MCF 10A (cell line): ENCODE data around the gene GTF2A1L. TPM values are rescaled to one million over a fixed set of nuclear protein-coding genes. Genes with fewer than 3 reads are reported as not detected.

ENCODE experiments used
- BruUV-seq: library from RNA; stranded (reverse); fragments of 400-500 nt; replicated peaks from 2 replicates; lab custom pipeline; 2021; lab: Mats Ljungman, UMichigan
- CTCF ChIA-PET: fragments of 300-600 bp; sonication (Branson Sonifier 250); formaldehyde crosslinking; extraction: SDS; loops from one replicate; lab custom pipeline; 2021; ENCODE audit warnings: antibody characterized with exemption, inconsistent platforms; lab: Yijun Ruan, JAX
- POLR2A ChIA-PET: fragments of 300-600, 350-650 bp; sonication (Branson Sonifier 250); formaldehyde crosslinking; extraction: SDS; loops from one replicate; lab custom pipeline; 2020; ENCODE audit warnings: antibody characterized with exemption, inconsistent platforms; lab: Yijun Ruan, JAX
- DNase-seq: peaks from one replicate; pipeline ENCODE4 v3.0.0-alpha.2; 2018; ENCODE audit not compliant: unreplicated experiment
- H3K27ac Mint-ChIP-seq: one replicate; pipeline ENCODE4 v1.8.0; 2022; ENCODE audit warnings: mild to moderate bottlenecking, low read depth, mixed read lengths; ENCODE audit not compliant: unreplicated experiment
- H3K27me3 Mint-ChIP-seq: one replicate; pipeline ENCODE4 v1.8.0; 2022; ENCODE audit warnings: mixed read lengths; ENCODE audit not compliant: insufficient read depth, unreplicated experiment
- H3K36me3 Mint-ChIP-seq: one replicate; pipeline ENCODE4 v1.8.0; 2022; ENCODE audit warnings: mild to moderate bottlenecking, moderate library complexity, mixed read lengths; ENCODE audit not compliant: insufficient read depth, unreplicated experiment
- H3K4me1 Mint-ChIP-seq: one replicate; pipeline ENCODE4 v1.8.0; 2022; ENCODE audit warnings: mixed read lengths; ENCODE audit not compliant: insufficient read depth, unreplicated experiment
- H3K4me3 Mint-ChIP-seq: one replicate; pipeline ENCODE4 v1.8.0; 2022; ENCODE audit warnings: mild to moderate bottlenecking, moderate library complexity, mixed read lengths; ENCODE audit not compliant: unreplicated experiment
- H3K9me3 Mint-ChIP-seq: one replicate; pipeline ENCODE4 v1.8.0; 2022; ENCODE audit warnings: mixed read lengths; ENCODE audit not compliant: unreplicated experiment
- intact Hi-C: fragments of 100-400 bp; cut with micrococcal nuclease; formaldehyde crosslinking; loops from 2 replicates; pipeline ENCODE4 v1.14.1; 2022
- total RNA-seq: library from RNA; stranded (reverse); gene quantifications from 2 replicates; pipeline ENCODE4 v1.2.3, GENCODE V29; 2022
- TF ChIP-seq, protein P1 (sequence below): fragments of 200-600 bp; IDR thresholded peaks from one replicate; pipeline ENCODE4 v1.8.0; 2022; ENCODE audit warnings: antibody characterized with exemption, mild to moderate bottlenecking; ENCODE audit not compliant: unreplicated experiment

The GTF2A1L gene
- total RNA-seq, 1 experiment from 2014 or later: not detected

DNA sequence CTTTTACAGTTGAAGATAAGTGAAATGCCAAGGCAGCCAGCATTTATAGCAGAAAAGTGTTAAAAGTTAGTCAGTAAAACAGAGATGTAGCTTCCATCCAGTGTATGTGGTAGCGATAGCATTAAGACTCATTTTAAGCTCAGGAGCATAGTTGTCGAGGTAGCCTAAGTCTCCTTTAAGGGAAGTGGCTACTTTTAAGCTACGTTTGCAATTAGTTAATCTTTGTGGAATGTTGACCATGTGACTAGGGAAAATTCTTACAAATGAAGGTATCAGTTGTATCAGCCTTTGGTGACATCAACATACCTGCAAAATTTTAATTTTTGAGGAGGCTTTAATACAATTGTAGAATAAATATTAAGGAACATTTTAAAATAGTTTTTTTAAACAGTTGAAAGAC, 76.0 kb downstream of the GTF2A1L start:
- CTCF ChIA-PET: no interaction called here
- Mint-ChIP-seq H3K4me3 (no peak overlapping the region), H3K4me1 (no peaks in the 10 kb centered on the region), H3K9me3 (no peaks in the 10 kb centered on the region), H3K27me3 (no peaks in the 10 kb centered on the region), H3K27ac (no peak overlapping the region), H3K36me3 (no peaks in the 10 kb centered on the region)
- BruUV-seq: no TSS peak
- intact Hi-C loops: no loop called here
- no peak for DNase-seq
- TF ChIP-seq, protein P1, sequence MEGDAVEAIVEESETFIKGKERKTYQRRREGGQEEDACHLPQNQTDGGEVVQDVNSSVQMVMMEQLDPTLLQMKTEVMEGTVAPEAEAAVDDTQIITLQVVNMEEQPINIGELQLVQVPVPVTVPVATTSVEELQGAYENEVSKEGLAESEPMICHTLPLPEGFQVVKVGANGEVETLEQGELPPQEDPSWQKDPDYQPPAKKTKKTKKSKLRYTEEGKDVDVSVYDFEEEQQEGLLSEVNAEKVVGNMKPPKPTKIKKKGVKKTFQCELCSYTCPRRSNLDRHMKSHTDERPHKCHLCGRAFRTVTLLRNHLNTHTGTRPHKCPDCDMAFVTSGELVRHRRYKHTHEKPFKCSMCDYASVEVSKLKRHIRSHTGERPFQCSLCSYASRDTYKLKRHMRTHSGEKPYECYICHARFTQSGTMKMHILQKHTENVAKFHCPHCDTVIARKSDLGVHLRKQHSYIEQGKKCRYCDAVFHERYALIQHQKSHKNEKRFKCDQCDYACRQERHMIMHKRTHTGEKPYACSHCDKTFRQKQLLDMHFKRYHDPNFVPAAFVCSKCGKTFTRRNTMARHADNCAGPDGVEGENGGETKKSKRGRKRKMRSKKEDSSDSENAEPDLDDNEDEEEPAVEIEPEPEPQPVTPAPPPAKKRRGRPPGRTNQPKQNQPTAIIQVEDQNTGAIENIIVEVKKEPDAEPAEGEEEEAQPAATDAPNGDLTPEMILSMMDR: no peak
- POLR2A ChIA-PET: interaction anchor here (0.6 kb wide), 1 partner anchor 1778 kb away, joined by 3 read pairs; no protein-coding TSS in a partner anchor

DNA sequence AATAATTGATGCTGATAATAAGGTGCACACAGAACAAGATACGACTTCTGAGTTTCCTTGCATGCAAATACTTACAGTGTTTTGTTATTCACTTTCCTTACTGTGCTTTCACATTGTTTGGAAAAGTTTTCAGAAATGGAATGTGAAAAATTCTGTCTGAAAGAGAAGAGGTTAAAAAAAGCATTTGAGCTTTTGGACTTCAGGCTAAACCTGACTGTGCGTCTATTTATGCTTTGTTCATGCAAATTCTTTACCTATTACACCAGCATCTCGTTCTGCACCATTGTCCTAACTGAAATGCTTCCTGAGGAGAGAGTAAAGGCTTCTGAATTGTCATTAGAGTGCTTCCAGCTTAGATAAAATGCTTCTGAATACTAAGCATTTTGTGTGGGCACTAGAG, 76.5 kb downstream of the GTF2A1L start:
- POLR2A ChIA-PET: no interaction called here
- Mint-ChIP-seq H3K36me3 (no peaks in the 10 kb centered on the region), H3K27me3 (no peaks in the 10 kb centered on the region), H3K4me1 (no peaks in the 10 kb centered on the region), H3K4me3 (no peak overlapping the region), H3K27ac (no peak overlapping the region), H3K9me3 (no peaks in the 10 kb centered on the region)
- intact Hi-C loops: no loop called here
- TF ChIP-seq, protein P1: no peak
- BruUV-seq: no TSS peak
- CTCF ChIA-PET: no interaction called here
- no peak for DNase-seq

DNA sequence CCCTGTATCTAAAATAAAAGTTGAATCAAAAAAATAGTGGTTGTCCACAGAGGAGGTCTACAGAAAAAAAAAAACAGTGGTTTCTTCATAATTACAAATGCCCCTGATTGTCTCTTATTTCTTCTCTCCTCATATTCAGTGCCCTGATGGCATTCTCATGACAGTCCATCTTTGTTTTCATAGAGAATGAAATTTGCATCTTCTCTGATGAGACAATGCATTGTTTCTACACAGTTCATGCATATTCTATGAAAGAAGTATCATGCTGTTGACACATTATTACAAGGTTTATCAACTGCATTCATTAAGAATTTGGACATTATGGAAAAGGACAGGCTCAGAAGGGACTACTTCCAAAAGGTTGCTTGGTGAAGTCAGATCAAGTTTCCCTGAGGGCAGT, 78.3 kb downstream of the GTF2A1L start:
- ChIA-PET POLR2A (no interaction called here), CTCF (no interaction called here)

DNA sequence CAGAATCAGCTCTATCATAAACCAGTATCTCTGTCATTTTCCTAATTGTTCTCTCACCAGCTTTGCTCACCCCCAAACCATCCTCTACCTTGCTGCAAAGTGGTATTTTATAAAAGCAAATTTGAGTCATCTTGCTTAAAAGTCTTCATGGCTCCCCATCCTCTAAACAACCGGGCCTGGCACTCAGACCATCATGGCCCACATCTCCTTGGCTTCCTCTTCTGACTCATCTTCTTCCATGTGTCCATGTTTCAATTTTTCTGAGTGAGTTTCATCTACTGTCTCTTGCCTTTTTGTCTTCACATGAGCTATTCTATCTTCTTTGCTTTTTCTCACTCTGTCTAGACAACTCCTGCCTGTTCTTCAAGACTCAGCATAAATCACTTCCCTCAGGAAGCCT, 79.2 kb downstream of the GTF2A1L start:
- ChIA-PET POLR2A (no interaction called here), CTCF (interaction anchor here (0.5 to 0.7 kb wide), 2 partner anchors 233 to 698 kb away, joined by 3 to 5 read pairs; no protein-coding TSS in a partner anchor)
- TF ChIP-seq, protein P1: no peak
- no peaks in the 10 kb centered on the region for H3K4me1 Mint-ChIP-seq
- no peak for DNase-seq
- no peaks in the 10 kb centered on the region for H3K36me3 Mint-ChIP-seq
- no peak overlapping the region for H3K4me3 Mint-ChIP-seq
- H3K9me3 Mint-ChIP-seq: no peaks in the 10 kb centered on the region
- BruUV-seq: no TSS peak
- no peaks in the 10 kb centered on the region for H3K27me3 Mint-ChIP-seq
- intact Hi-C loops: no loop called here
- H3K27ac Mint-ChIP-seq: no peak overlapping the region

More for the DNA sequence above, 78.3 kb downstream of the GTF2A1L start:
- intact Hi-C loops: no loop called here
- DNase-seq: no peak
- H3K9me3 Mint-ChIP-seq: no peaks in the 10 kb centered on the region
- H3K27me3 Mint-ChIP-seq: no peaks in the 10 kb centered on the region
- no TSS peak for BruUV-seq
- no peaks in the 10 kb centered on the region for H3K36me3 Mint-ChIP-seq
- no peak overlapping the region for H3K4me3 Mint-ChIP-seq
- H3K27ac Mint-ChIP-seq: no peak overlapping the region
- TF ChIP-seq, protein P1: no peak
- H3K4me1 Mint-ChIP-seq: no peaks in the 10 kb centered on the region
